Caco-2 (cell line): Measurements from ENCODE around the gene PID1. TPM values are rescaled to one million over a fixed set of nuclear protein-coding genes. Genes with fewer than 3 reads are reported as not detected.

Experiments
- BruUV-seq: library from RNA; stranded (reverse); fragments of 400-500 nt; replicated peaks from 2 replicates; lab custom pipeline; 2021; lab: Mats Ljungman, UMichigan
- CTCF ChIA-PET: fragments of 300-600 bp; sonication (Branson Sonifier 250); formaldehyde crosslinking; loops from one replicate; lab custom pipeline; 2022; ENCODE audit warnings: antibody characterized with exemption; lab: Charles Lee
- POLR2A ChIA-PET: fragments of 300-600 bp; sonication (Branson Sonifier 250); formaldehyde crosslinking; loops from one replicate; lab custom pipeline; 2022; ENCODE audit warnings: antibody characterized with exemption; lab: Charles Lee
- DNase-seq, 2 experiments: peaks; one replicate each; pipeline versions ENCODE4 v3.0.0 to v3.0.0-alpha.2; 2020 to 2022
- H3K27me3 ChIP-seq: replicated peaks from 2 replicates; pipeline ENCODE4 v1.6.0; 2011; ENCODE audit warnings: low read length; ENCODE audit not compliant: control insufficient read depth, insufficient read depth
- H3K36me3 ChIP-seq: 2 replicates; pipeline ENCODE4 v1.5.1; 2011; ENCODE audit warnings: low read length; ENCODE audit not compliant: control insufficient read depth, insufficient read depth
- H3K4me1 ChIP-seq: fragments of 250-450 bp; sonication (Bioruptor Pico); 2 replicates; pipeline ENCODE4 v1.5.1; 2020; ENCODE audit warnings: mild to moderate bottlenecking
- H3K4me3 ChIP-seq: 2 replicates; pipeline ENCODE4 v1.5.1; 2011; ENCODE audit warnings: low read depth, mild to moderate bottlenecking, control low read depth, low read length
- H3K9me3 ChIP-seq: fragments of 250-450 bp; sonication (Bioruptor Pico); 2 replicates; pipeline ENCODE4 v1.5.1; 2020; ENCODE audit warnings: mild to moderate bottlenecking, moderate library complexity
- H3K27ac Mint-ChIP-seq: one replicate; pipeline ENCODE4 v1.8.0; 2022; ENCODE audit warnings: mixed read lengths; ENCODE audit not compliant: unreplicated experiment
- H3K27me3 Mint-ChIP-seq: one replicate; pipeline ENCODE4 v1.8.0; 2022; ENCODE audit warnings: mixed read lengths; ENCODE audit not compliant: insufficient read depth, unreplicated experiment
- H3K36me3 Mint-ChIP-seq: one replicate; pipeline ENCODE4 v1.8.0; 2022; ENCODE audit warnings: mild to moderate bottlenecking, mixed read lengths; ENCODE audit not compliant: insufficient read depth, unreplicated experiment
- H3K4me1 Mint-ChIP-seq: one replicate; pipeline ENCODE4 v1.8.0; 2022; ENCODE audit warnings: low read depth, mixed read lengths; ENCODE audit not compliant: unreplicated experiment
- H3K4me3 Mint-ChIP-seq: one replicate; pipeline ENCODE4 v1.8.0; 2022; ENCODE audit warnings: mild to moderate bottlenecking, moderate library complexity, mixed read lengths; ENCODE audit not compliant: unreplicated experiment
- H3K9me3 Mint-ChIP-seq: one replicate; pipeline ENCODE4 v1.8.0; 2022; ENCODE audit warnings: mixed read lengths; ENCODE audit not compliant: unreplicated experiment
- intact Hi-C: fragments of 100-400 bp; cut with micrococcal nuclease; formaldehyde crosslinking; loops from one replicate; pipeline ENCODE4 v1.10.0; 2022; ENCODE audit not compliant: unreplicated experiment
- total RNA-seq: library from RNA; stranded (reverse); gene quantifications from 2 replicates; pipeline ENCODE4 v1.2.3, GENCODE V29; 2022
- TF ChIP-seq, protein P1 (sequence below), 2 experiments: fragments of 200-600 bp in 1 of 2; IDR thresholded peaks; 1 replicate in 1 of 2; 2 replicates in 1 of 2; pipeline versions ENCODE4 v1.5.1 to v1.8.0; 2011 to 2022; ENCODE audit warnings: antibody characterized with exemption in 1 of 2, control low read depth in 1 of 2, inconsistent platforms in 1 of 2, low read depth in 1 of 2, low read length in 1 of 2, mild to moderate bottlenecking in 1 of 2, moderate library complexity in 1 of 2; ENCODE audit not compliant: insufficient read depth in 1 of 2, severe bottlenecking in 1 of 2, unreplicated experiment in 1 of 2

Gene PID1
- total RNA-seq, 1 experiment from 2014 or later = 9.8 TPM

GRCh38 chr2:229048134-229048533 lies 223.0 kb downstream of the PID1 start:
- Mint-ChIP-seq H3K9me3 (no peaks in the 10 kb centered on the region), H3K27ac (no peak overlapping the region), H3K36me3 (no peaks in the 10 kb centered on the region), H3K27me3 (no peaks in the 10 kb centered on the region), H3K4me1 (no peaks in the 10 kb centered on the region), H3K4me3 (no peak overlapping the region)
- H3K4me1 ChIP-seq = no peaks in the 10 kb centered on the region
- CTCF ChIA-PET = no interaction called here
- no TSS peak for BruUV-seq
- DNase-seq = no peak
- intact Hi-C loops = no loop called here
- H3K4me3 ChIP-seq = no peak overlapping the region
- POLR2A ChIA-PET = no interaction called here
- H3K9me3 ChIP-seq = no peaks in the 10 kb centered on the region
- H3K27me3 ChIP-seq = no peaks in the 10 kb centered on the region
- TF ChIP-seq, protein P1, sequence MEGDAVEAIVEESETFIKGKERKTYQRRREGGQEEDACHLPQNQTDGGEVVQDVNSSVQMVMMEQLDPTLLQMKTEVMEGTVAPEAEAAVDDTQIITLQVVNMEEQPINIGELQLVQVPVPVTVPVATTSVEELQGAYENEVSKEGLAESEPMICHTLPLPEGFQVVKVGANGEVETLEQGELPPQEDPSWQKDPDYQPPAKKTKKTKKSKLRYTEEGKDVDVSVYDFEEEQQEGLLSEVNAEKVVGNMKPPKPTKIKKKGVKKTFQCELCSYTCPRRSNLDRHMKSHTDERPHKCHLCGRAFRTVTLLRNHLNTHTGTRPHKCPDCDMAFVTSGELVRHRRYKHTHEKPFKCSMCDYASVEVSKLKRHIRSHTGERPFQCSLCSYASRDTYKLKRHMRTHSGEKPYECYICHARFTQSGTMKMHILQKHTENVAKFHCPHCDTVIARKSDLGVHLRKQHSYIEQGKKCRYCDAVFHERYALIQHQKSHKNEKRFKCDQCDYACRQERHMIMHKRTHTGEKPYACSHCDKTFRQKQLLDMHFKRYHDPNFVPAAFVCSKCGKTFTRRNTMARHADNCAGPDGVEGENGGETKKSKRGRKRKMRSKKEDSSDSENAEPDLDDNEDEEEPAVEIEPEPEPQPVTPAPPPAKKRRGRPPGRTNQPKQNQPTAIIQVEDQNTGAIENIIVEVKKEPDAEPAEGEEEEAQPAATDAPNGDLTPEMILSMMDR (IDR thresholded peaks at IDR 0.05; ENCODE audit: insufficient read depth in 1 of 2, low read depth in 1 of 2, low read length in 1 of 2, severe bottlenecking in 1 of 2, unreplicated experiment in 1 of 2) = no peak
- no peaks in the 10 kb centered on the region for H3K36me3 ChIP-seq

- Mint-ChIP-seq H3K36me3 (no peaks in the 10 kb centered on the region), H3K9me3 (no peaks in the 10 kb centered on the region), H3K27me3 (no peaks in the 10 kb centered on the region), H3K27ac (no peak overlapping the region), H3K4me3 (no peak overlapping the region), H3K4me1 (no peaks in the 10 kb centered on the region)
- Histone ChIP-seq H3K4me3 (no peak overlapping the region), H3K4me1 (no peaks in the 10 kb centered on the region), H3K9me3 (no peaks in the 10 kb centered on the region), H3K36me3 (no peaks in the 10 kb centered on the region), H3K27me3 (no peaks in the 10 kb centered on the region)
- intact Hi-C loops = no loop called here
- ChIA-PET POLR2A (no interaction called here), CTCF (no interaction called here)
- BruUV-seq = no TSS peak
- TF ChIP-seq, protein P1 (IDR thresholded peaks at IDR 0.05; ENCODE audit: insufficient read depth in 1 of 2, low read depth in 1 of 2, low read length in 1 of 2, severe bottlenecking in 1 of 2, unreplicated experiment in 1 of 2) = no peak
- DNase-seq = no peak
Observed at GRCh38 chr2:229045671-229046070, 225.4 kb downstream of the PID1 start.

- DNase-seq = no peak
- H3K4me1 Mint-ChIP-seq = no peaks in the 10 kb centered on the region
- no peaks in the 10 kb centered on the region for H3K27me3 Mint-ChIP-seq
- no TSS peak for BruUV-seq
- intact Hi-C loops = no loop called here
- H3K4me3 ChIP-seq = no peak overlapping the region
- H3K9me3 Mint-ChIP-seq = no peaks in the 10 kb centered on the region
- TF ChIP-seq, protein P1 (IDR thresholded peaks at IDR 0.05; ENCODE audit: insufficient read depth in 1 of 2, low read depth in 1 of 2, low read length in 1 of 2, severe bottlenecking in 1 of 2, unreplicated experiment in 1 of 2) = no peak
- no peaks in the 10 kb centered on the region for H3K27me3 ChIP-seq
- no peaks in the 10 kb centered on the region for H3K4me1 ChIP-seq
- H3K4me3 Mint-ChIP-seq = no peak overlapping the region
- H3K36me3 ChIP-seq = no peaks in the 10 kb centered on the region
- ChIA-PET CTCF (no interaction called here), POLR2A (no interaction called here)
- H3K27ac Mint-ChIP-seq = no peak overlapping the region
- no peaks in the 10 kb centered on the region for H3K36me3 Mint-ChIP-seq
- no peaks in the 10 kb centered on the region for H3K9me3 ChIP-seq
Observed at GRCh38 chr2:229044581-229044980, 226.5 kb downstream of the PID1 start.
